SK-N-DZ (cell line): ENCODE data around the gene GCK.
"Not testable (repeated sequence)": the region's sequence is repeated elsewhere in the genome, so short reads cannot be mapped to it uniquely, and the experiment has no call there.

Experiments used
- DNase-seq: peaks from one replicate; pipeline ENCODE4 v3.0.0-alpha.2; 2015; ENCODE audit warnings: low spot score

The GCK gene

DNA sequence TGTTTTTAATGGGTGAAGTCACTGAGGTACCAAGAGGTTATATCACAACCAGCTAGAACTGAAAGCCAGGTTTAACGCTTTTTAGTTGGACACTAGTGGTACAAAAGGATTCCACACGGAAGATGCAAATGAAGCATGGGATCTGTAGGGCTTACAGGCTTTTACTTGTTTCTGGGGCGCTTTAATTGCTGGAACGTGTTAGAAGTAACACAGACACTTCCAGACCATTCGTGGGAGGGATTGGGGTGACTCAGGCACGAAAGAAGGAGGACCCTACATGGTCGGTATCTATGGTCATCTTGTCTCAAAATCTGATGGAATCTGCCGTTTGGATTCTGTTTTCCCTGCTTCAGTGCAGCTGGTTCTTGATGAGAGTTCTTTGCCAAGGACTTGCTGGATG is 12.6 kb upstream of the GCK start:
- DNase-seq, result no peak

DNA sequence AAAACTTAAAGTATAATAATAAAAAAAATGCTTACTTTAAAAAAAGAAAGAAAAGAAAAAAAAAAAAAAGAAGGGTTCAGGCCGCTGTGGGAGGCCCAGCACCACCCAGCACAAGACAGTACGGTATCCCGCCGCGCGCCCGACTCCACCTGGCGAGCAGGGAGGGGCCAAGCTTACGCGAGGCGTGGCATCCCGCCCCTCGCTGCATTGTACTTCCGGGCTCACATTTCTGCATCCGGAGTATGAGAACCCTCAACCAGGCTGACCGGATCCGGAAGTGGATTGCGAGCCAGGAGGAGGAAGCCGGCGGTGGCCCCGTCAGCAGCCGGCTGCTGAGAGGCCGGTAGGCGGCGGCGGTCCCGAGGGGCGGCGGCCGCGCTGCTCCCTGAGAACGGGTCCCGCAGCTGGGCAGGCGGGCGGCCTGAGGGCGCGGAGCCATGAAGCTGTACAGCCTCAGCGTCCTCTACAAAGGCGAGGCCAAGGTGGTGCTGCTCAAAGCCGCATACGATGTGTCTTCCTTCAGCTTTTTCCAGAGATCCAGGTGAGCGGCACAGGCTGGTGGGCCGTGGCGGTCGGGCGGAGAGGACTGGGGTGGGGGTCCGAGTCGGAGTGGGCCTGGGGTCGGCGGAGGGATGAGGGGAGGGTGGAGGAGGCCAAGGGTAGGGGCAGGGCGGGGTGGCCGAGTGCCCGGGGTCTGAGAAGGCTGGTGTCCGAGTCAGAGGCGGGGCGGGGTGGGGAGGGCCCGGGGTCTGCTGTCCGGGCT is 11.6 kb upstream of the GCK start, which contains the start of gene YKT6:
Gene YKT6 (plus strand): TSS at position 280 of the 763 bp plus-strand sequence. CDS start 158 bp downstream, at position 438.
- peak; percentile 95 for DNase-seq

DNA sequence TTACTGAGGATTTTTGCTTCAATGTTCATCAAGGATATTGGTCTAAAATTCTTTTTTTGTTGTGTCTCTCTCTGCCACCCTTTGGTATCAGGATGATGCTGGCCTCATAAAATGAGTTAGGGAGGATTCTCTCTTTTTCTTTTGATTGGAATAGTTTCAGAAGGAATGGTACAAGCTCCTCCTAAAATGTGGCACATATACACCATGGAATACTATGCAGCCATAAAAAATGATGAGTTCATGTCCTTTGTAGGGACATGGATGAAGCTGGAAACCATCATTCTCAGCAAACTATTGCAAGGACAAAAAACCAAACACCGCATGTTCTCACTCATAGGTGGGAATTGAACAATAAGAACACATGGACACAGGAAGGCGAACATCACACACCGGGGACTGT is 10.9 kb upstream of the GCK start:
- DNase-seq, result not testable (repeated sequence)

DNA sequence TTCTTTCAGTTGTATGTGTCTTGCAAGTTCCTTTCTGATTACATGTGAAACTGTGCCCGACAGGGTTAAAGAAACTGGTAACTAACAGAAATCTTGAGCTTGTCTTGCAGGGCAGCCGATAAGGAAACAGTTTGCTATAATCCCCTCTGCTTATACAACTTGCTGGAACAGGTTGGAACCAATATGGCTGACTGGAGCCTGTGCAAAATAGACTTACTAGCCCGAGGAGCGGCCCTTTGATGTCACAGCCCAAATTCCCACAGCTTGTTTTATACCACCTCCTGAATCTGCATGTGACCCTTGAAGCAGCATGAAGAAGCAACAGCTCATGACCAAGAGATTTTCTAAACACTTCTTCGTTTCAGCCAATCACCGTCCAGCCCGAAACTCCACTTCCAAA is 8.2 kb upstream of the GCK start:
- DNase-seq, result no peak

DNA sequence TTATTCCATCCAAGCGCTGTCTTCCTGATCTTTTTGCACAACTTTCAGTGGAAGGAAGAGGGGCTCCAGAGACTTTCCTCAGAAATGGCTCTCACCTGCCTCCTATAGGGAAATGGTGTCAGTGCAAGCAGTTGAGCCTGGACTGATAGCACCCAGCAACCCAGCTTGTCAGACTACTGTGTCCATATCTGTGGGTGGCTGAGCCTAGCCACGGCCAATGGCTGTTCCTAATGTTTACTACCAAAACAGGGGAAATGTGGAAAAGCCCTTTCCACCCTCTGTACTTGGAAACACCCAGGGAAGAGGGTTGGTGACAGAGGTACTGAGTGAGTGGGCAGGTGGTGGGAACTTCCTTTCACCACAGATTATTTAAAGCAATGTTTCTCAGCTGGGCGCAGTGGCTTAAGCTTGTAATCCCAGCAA is 7.2 kb upstream of the GCK start:
- DNase-seq, result peak; percentile 45

DNA sequence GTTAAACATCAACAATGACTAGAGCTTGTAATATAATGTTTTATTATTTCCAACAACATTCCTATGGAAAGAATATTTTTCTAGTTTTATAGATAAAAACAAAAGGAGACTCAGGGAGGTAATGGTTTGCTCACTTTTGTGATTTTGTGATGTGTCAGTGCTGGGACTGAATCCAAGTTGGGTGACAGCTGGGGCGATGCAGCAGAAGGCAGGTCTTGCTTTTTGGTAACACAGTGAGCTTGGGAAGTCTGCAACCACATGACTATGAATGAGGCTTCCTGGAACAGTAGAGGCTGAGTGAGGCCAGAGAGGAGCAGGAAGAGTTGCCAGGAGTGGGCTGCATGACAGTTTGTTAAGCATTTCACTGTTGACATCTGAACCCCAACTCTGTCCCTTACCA is 6.7 kb upstream of the GCK start:
- no peak for DNase-seq

DNA sequence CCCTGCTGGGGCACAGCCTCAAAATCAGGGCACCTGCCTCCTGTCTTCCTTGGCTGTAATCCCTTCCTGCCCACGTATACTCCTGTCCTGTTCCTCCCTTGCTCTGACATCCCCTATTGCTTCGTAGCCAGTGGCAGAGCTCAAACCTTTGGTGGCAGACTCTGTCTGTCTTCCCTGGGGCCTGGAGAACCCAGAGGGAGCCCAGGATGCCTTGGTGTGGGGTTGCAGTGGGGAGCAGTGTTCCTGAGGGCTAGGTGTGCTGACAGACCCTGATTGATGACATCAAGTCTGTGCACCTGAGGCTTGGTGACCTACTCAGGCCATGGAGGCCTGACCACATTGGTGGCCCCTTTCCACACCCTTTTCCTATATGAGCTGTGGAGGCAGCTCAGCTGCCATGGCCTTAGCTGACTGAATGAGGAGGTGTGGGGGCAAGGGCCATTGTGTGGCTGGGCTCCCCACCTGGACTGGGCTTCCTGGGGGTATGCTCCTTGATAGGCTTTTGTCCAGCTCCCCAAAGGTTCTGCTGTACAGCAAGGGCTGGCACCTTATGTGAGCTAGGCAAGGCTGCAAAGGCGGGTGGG is 5.4 kb upstream of the GCK start:
- DNase-seq, result no peak

DNA sequence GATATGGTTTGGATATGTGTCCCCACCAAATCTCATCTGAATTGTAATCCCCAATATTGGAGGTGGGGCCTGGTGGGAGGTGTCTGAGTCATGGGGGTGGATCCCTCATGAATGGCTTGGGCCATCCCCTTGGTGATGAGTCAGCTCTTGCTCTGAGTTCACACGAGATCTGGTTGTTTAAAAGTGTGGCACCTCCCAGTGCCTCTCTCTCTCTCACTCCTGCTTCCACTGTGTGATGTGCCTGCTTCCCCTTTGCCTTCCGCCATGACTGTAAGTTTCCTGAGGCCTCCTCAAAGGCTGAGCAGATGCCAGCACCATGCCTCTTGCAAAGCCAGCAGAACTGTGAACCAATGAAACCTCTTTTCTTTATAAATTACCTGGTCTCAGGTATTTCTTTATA is 4.8 kb upstream of the GCK start:
- no peak for DNase-seq

DNA sequence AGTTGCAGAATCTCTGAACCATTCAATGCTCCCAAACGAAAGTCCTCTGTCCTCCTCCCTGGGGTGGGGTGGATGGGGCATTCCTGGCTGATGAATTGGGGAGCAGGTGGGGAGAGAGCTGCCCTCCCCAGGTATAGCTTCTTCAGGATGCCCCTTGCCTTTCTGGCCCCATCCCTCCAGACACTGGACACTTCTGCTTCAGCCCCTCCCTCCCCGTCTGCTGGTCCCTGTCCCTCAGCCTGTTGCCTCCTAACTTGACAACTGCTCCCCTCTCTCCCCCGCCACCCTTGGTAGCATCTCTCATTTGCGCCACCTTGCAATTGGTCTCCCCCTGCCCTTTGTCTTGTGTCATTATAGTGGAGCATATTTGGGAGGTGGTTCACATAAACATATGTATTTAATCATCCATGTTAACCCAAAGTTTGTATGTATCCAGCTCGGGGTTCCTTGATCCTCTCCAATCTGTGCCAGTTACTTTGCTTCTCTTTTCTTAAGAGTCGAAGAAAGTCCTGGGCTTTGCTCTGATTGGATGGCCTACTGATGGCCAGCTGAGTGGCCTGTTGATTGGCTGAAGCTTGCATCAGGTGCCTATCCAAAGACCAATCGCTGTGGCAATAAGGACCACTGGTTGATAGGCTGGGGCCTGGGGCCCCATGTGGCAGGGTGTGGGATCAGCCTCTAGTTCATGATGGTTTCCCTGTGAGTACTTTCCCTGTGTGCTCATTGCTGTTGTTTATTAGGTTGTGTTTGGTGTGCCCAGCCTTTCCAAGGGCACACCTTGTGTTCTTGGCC is 4.0 kb upstream of the GCK start:
- no peak for DNase-seq

DNA sequence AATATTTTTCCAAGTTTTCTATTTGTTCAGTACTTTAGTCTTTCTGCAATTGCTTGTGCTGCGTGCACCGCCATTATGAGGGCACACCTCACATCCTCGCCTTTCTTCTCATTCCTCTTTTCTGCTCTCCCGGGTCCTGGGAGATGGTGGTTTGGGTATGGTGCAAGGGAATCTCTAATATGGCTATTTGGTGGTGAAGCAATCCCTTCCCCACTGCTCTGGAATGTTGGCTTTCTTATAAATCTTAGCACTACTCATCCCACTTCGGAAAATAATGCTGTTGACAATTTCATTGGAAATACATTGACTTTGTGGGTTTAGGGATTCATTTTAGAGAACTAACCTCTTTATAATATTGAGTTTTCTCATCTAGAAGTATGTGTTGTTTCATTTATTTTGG is 1.9 kb upstream of the GCK start:
- no peak for DNase-seq

DNA sequence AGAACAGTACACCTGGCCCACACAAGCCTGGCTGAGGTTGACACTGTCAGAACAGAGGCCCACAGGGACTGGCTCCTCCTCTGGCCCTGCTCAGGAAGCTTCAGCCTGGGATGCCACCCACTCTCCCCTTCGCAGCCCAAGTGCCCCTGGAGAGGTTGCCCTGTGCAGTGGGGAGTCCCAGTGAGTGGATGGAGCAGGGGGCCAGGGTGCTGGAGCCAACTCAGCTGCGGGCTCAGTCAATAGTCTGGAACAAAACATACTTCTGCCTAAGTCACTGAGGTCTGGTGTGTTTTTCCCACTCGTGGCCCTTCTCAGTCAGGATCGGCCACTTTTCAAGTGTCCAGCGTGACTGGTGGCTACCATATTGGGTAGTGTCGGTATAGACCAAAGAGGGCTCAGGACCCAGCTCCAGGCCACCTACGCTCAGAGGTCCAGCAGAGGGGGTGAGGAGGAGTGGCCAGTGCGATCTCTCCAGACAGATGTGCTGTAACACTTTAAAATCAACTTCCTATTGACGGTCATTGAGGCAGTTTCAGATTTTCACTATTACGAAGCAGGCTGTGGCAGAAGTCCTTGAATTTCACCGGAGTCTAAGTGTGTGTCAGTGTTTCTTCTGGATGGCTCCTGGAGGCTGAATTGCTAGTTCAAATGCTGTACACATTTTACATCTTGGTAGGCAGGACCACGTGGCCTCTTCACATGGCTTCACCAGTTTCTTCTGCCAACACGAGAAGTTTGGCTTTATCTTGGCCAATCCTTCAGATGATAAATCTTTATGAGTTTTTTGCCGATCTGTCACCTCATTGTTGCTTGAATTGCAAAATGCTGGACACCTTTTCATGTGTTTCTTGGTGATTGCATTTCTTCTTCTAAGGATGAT is 994 bp upstream of the GCK start:
- no peak for DNase-seq

DNA sequence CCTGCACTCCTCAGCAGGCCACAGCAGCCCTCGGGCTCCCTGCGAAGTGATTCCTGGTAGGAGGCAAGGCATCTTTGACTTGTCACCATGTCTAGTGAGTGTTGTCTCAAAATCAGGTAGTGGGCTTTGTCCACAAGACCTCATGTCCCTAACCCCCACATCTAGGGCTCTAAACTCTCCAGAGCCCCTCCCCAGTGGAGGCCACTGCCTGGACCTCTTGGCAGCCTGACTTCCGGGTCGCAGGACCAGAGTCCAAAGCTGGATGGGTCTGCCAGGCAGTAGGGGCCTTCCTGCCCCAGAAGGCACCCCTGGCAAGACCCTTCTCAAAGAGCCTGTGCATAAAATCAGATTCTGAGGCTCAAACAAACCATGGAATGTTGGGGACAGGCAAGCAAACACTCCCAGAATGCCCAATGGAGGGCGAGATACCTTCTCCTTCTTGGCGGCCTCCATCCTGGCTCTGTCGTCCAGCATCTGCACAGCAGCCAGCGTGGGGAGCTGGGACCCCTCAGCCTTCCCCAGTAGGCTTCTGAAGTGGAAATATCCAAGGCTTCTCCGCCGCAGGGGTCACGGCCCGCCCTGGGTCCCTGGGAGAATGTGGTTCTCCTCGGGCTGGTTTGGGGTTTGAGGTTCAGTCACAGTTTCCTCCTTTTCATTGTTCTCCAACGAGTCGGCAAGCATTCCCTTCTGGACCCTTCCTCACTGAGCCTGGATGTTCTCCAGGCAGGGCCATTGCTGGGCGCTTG is 586 bp downstream of the GCK start:
- no peak for DNase-seq

DNA sequence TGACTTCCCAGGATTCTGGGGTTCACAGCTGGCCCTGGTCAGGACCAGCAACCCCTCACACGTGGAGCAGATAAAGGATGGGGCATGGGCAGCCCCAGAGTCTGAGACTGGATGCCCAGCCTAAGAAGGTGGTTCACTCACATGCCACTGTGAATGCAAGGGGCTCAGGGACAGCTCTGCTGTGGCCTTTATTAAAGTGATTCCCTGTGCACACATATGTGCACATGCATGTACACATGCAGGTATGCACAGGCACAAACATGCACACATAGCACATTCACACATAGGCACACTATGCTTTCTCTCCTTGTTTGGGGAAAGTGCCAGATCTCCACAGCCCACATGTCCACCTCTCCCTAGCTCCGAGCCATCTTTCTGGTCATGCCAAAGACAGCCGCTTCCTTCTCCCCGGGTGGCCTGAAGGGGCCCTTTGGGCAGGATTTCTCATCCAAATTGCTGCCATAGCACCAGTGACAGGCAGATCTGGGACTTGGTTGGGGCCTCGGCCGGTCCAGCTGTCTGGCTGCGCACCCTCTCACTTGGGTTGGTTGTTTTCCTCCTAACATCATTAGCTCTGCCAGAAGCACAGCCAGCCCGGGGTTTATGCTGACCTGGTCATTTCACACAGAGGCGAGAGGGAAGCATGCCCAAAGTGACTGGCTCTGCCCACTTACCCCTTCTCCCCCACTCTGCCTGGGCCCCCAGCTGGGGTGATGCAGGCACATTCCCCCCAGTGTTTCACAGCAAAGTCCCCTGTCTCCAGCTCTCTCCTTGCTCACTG is 1.4 kb downstream of the GCK start:
- no peak for DNase-seq

DNA sequence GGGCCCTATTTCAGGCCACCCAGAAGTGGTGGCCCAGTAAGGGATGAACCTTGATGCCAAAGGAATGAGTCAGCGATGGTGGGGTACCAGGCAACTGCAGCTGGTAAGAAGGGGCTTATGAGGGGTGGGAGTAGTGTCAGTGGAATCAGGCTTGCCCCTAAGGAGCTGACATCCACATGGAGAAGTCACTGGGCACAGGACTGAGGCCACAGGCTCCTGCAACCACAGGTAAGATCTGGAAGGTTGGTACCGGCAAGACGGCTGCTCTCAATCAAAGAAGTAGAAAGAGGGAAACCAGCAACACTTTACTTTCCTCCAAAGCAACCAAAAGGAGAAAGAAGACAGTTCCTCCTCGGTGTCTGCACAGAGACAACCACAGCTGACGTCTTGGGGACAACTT is 2.5 kb downstream of the GCK start:
- DNase-seq, result no peak

DNA sequence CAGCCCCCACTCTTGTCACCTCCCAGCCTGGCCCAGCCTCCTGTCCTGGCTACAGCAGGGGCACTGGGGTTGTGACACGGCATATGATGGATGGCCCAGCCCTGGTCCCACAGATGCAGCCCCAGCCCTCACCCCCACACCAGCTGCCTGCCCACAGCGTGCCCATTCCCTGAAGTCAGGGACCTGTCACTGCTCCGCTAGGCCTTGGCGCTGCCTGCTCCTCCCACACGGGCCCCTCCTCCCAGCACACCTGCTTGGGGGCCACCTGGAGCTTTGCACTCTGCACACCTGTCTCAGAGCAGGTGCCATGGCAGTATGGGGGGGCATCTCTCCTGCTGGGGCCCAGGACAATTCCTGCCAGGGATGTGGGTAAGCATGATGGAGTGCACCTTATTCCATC is 3.5 kb downstream of the GCK start:
- no peak for DNase-seq

DNA sequence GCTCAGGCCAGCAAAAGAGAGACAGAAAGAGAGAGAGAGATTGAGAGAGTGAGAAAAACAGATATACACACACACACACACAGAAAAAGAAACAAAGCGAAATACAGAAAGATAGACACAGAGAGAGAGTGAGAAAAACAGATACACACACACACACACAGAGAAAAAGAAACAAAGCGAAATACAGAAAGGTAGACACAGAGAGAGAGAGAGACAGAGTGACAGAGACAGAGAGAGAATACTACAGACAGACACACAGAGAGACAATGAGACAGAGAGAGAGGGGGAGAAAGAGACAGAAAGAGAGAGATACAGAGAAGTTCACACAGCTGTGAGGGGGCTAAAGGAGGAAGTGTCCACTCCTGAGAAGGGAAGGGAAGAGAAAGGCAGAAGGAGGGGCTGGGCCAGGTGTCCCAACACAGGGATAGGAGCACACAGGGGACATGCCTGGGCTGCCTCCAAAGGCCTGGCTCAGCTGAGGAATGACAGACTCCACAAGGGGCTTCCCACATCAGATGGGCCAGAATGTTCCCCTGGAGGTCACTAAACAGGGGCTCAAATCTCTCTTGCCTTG is 4.3 kb downstream of the GCK start:
- no peak for DNase-seq

DNA sequence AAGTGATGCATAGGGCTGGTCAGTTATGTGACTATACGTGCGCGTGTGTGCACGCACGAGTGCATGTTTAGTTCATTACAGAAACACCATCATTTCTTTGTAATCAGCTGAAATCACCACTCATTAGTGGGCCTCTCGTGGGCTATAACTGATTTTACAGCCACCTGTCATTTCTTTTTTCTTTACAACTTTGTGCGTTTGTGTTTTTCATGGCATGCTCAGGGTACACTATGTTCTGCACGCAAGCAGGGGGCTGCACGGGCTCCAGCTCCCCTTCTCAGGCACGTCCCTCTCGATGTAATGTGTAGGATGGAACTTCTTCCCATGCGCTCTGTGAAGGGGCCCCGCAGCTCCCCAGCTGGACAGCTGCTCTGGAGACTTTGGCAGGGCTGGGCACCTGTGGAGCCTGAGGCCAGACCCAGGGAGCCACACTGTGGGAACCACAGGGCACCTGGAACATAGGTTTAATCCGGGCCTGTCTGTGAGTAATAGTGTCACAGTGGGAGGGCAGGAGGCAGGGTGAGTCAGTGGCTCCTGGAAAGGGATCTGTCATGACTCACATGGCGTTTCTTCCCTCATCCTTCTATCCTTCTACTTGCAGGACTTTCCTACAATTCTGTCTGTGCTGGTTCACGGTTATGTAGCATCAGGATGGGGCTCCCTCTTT is 4.9 kb downstream of the GCK start:
- DNase-seq, result no peak

DNA sequence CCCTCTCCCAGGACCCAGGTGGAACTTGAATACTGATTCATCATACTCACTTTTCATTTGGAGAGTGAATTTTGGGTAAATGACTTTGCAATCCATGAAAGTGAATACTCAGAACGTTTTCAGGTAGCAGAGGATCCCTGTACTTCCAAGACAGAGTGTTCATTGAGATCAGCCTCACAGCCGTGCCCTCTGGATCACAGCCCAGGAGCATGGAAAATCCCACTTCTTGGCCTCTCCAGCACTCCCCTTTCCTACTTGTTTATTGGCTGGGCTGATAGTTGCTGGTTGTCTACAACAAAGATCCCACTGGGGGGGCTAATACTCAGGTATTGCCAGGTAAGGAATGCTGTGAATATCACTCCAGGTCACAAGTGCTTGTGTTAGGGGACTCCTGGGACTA is 5.9 kb downstream of the GCK start:
- DNase-seq, result no peak

DNA sequence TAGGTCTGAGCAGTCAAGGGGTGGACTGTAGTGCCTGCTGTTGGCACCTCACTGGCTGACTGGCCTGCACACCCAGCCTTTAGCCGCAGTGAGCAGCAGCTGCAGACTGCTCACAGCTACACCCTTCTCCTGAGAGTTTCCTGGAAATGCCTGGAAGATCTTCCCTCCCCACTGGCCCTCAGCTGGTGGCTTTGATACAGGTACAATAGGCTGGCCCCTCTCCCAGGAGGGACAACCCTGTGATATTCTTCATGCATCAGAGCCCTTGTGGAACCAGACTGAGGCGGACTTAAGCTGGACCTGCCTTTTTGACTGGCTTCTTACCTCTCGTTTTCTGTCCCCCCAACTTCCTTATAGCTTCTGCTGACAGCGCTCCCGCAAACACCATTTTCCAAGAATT is 6.4 kb downstream of the GCK start:
- DNase-seq, result no peak
